IPS-20b (cell line): ENCODE measurements around the gene HTD2.

Experiments used
- H3K27ac ChIP-seq: one replicate; pipeline ENCODE4 v1.5.1; 2013; ENCODE audit warnings: low read length
- H3K27me3 ChIP-seq: 2 replicates; pipeline ENCODE4 v1.6.1; 2013; ENCODE audit warnings: mild to moderate bottlenecking, low read length, inconsistent platforms; ENCODE audit not compliant: insufficient read depth
- H3K36me3 ChIP-seq: 2 replicates; pipeline ENCODE4 v1.6.1; 2013; ENCODE audit warnings: low read depth, mild to moderate bottlenecking, inconsistent platforms, low read length, moderate library complexity; ENCODE audit not compliant: insufficient read depth
- H3K4me1 ChIP-seq: 2 replicates; pipeline ENCODE4 v1.6.1; 2013; ENCODE audit warnings: mild to moderate bottlenecking, control low read depth, inconsistent platforms, low read length, moderate library complexity; ENCODE audit not compliant: insufficient read depth
- H3K4me3 ChIP-seq: 2 replicates; pipeline ENCODE4 v1.5.1; 2013; ENCODE audit warnings: mild to moderate bottlenecking, low read length, inconsistent platforms
- H3K9ac ChIP-seq: 2 replicates; pipeline ENCODE4 v1.6.1; 2013; ENCODE audit warnings: low read depth, mild to moderate bottlenecking, inconsistent platforms, low read length, moderate library complexity
- H3K9me3 ChIP-seq: 2 replicates; pipeline ENCODE4 v1.6.1; 2013; ENCODE audit warnings: mild to moderate bottlenecking, low read depth, low read length, inconsistent platforms; ENCODE audit not compliant: insufficient read depth

HTD2 gene

DNA sequence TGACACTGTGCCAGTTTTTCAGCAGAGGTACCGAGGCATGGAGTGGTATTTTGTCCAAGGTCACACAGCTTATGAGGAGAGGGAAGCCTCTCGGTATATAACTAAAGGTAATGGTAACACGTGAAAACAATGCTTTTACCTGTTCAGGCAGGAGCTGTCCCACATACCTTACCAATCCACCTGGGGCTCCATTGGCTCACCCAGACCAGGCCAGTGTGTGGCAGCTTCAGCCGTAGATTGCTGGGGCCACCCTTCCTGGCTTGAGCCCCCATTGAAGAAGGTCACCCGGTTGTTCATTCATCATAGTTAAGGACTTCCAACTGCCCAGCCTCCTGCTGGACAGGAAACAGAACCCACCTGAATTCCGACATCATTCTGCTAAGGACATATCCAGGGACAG lies 9.5 kb upstream of the HTD2 start:
- H3K9ac ChIP-seq = no peak overlapping the region

DNA sequence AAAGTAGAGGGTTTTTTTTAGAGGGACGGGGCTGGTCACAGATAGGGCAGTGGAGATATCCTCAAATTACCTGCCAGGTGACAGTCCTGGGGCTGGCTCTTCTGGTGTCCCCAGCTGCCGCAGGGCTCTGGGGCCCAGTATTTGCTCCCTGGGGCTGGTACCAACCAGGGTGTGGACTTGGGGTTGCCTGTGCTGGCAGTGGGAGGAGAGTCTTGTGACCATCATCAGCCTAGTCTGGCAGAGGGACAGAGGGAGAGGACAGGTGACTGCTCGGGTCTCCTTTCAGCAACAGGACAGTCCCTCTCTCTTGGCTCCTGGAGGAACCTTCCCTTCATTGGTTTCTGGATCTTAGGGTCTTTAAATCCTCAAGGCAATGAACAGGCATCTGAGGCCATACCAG lies 8.1 kb upstream of the HTD2 start:
- Histone ChIP-seq H3K27ac (no peak overlapping the region), H3K36me3 (no peaks in the 10 kb centered on the region), H3K9me3 (no peaks in the 10 kb centered on the region), H3K4me1 (no peaks in the 10 kb centered on the region), H3K27me3 (peaks cover 17% of the 10 kb centered on the region), H3K9ac (no peak overlapping the region), H3K4me3 (no peak overlapping the region)

More for the DNA sequence above, 9.5 kb upstream of the HTD2 start:
- no peak overlapping the region for H3K4me3 ChIP-seq
- no peaks in the 10 kb centered on the region for H3K4me1 ChIP-seq
- no peak overlapping the region for H3K27ac ChIP-seq
- no peaks in the 10 kb centered on the region for H3K9me3 ChIP-seq
- no peaks in the 10 kb centered on the region for H3K36me3 ChIP-seq
- H3K27me3 ChIP-seq = peaks cover 8% of the 10 kb centered on the region

DNA sequence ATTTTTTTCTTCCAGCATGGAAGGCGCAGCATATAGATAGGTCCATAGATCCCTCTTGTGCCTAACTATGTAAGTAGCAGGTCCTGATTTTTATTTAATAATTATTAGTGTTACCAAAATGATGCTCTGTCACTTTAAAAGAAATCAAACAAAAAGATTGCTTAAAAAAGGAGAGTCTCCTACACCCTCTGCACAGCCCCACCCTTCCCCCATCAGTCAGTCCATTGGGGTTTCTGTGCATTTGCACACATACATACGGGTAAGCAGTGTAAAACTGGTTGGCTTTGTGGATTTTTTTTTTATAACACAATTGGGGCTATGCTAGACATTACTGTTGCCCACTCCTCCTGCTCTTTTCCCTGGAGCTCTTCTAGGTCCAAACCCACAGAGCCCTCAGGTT lies 7.2 kb upstream of the HTD2 start:
- Histone ChIP-seq H3K9ac (no peak overlapping the region), H3K4me3 (no peak overlapping the region), H3K36me3 (no peaks in the 10 kb centered on the region), H3K27me3 (peaks cover 17% of the 10 kb centered on the region), H3K4me1 (no peaks in the 10 kb centered on the region), H3K27ac (no peak overlapping the region), H3K9me3 (no peaks in the 10 kb centered on the region)

DNA sequence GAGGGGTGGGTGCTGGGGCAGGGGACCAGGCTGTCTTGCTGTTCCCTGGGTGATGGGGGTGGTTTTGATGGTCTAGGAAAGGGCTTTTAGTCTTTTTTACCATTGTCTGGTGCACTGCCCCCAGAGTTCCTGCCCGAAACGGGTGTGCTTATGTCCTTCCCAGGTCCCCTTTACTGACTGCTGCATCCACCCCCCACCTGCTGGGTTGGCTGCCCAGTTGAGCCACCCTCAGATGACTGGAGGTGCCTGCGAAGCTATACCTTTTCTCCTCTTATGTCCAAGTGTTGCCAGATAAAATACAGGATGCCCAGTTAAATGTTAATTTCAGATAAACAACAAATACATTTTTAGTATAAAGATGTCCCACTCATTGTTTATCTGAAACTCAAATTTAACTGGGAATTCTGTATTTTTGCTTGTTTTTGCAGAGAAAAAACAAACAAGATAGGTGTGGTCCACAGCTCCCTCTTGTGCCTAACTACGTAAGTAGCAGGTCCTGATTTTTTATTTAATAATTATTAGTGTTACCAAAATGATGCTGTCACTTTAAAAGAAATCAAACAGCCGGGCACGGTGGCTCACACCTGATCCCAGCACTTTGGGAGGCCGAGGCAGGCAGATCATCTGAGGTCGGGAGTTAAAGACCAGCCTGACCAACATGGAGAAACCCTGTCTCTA lies 6.3 kb upstream of the HTD2 start:
- no peaks in the 10 kb centered on the region for H3K9me3 ChIP-seq
- H3K36me3 ChIP-seq = no peaks in the 10 kb centered on the region
- H3K9ac ChIP-seq = no peak overlapping the region
- no peak overlapping the region for H3K4me3 ChIP-seq
- no peaks in the 10 kb centered on the region for H3K4me1 ChIP-seq
- H3K27ac ChIP-seq = no peak overlapping the region
- peaks cover 17% of the 10 kb centered on the region for H3K27me3 ChIP-seq

DNA sequence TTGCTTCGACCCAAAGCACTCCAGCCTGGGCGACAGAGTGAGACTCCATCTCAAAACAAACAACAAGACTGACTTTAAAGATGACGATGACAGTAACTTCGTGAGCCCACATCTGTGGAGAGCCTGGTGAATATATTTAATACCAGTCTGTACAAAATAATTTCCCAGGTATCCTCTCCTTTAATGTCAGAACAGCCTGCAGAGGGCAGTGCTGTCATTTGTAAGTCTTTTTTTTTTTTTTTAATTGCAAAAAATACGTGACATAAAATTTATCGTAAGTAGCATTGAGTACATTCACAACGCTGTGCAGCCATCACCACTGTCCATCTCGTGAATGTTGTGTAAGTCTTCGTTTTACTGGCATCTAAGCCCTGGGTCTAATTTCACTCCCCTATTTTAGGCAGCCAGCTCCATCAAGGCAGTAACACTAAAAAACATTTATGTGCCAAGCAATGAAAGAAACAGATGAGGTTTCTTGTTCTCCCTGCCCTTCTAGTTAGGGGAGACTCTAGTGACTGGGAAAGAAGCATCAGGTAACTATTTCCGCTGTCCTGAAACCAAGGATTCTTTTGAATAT lies 1.4 kb downstream of the HTD2 start:
- Histone ChIP-seq H3K4me3 (peak overlapping the region; percentile 98), H3K9ac (peak overlapping the region; percentile 96; the same call in 1 of the 2 replicates), H3K36me3 (peaks cover 46% of the 10 kb centered on the region), H3K4me1 (no peaks in the 10 kb centered on the region; the same call in 1 of the 2 replicates), H3K9me3 (no peaks in the 10 kb centered on the region), H3K27me3 (no peaks in the 10 kb centered on the region), H3K27ac (no peak overlapping the region)

DNA sequence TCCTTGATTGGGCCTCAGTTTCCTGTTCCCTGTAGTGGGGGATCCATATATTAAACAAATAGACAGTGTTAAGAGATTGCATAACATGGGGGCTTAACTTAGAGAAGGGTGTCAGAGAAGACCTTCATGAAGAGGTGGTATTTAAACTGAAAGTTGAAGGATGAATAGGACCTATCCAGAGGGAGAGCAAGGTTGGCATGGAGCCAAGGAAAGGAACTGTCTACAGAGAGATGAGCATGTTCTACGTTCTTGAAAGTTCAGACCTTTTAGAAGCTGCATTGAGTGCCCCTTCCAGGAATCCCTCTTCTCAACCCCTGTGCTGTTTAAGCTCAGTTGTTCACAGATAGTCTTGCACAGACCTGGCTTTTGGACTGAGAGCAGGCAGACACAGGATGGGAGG lies 2.4 kb downstream of the HTD2 start:
- H3K9me3 ChIP-seq = no peaks in the 10 kb centered on the region
- peaks cover 56% of the 10 kb centered on the region for H3K36me3 ChIP-seq
- H3K9ac ChIP-seq = no peak overlapping the region

DNA sequence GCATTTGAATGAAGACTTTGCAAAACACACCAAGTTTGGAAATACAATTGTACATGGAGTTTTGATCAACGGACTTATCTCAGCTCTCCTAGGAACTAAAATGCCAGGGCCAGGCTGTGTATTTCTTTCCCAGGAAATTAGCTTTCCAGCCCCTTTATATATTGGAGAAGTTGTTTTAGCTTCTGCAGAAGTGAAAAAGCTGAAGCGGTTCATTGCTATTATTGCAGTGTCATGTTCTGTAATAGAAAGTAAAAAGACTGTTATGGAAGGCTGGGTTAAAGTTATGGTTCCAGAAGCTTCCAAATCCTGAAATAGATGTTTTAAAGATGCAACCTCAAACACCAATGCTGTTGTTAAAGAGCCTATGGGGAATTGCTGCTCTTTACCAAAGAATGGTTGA lies 11.5 kb downstream of the HTD2 start:
- H3K9me3 ChIP-seq = no peaks in the 10 kb centered on the region
- H3K4me3 ChIP-seq = no peak overlapping the region
- H3K9ac ChIP-seq = no peak overlapping the region
- H3K27me3 ChIP-seq = no peaks in the 10 kb centered on the region
- H3K4me1 ChIP-seq = peaks cover 12% of the 10 kb centered on the region; the same call in 1 of the 2 replicates
- peaks cover 61% of the 10 kb centered on the region for H3K36me3 ChIP-seq
- no peak overlapping the region for H3K27ac ChIP-seq

More for the DNA sequence above, 2.4 kb downstream of the HTD2 start:
- Histone ChIP-seq H3K4me3 (no peak overlapping the region), H3K27ac (no peak overlapping the region), H3K27me3 (no peaks in the 10 kb centered on the region), H3K4me1 (no peaks in the 10 kb centered on the region; the same call in 1 of the 2 replicates)

DNA sequence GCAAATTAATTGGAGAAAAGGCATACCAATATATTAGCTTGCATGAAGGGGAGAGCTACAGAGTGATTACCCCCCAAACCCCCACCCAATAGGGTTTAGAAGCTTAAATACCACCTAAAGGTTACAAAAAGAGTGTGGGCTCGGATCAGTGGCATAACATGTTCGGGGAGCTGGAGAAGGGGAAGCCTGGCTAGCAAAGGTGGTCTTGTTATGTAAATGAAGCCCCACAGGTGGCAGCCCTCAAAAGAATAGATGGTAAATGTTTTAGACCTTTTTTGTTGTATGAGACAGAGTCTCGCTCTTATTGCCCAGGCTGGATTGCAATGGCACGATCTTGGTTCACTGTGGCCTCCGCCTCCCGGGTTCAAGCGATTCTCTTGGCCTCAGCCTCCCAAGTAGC lies 15.5 kb downstream of the HTD2 start:
- H3K27me3 ChIP-seq = no peaks in the 10 kb centered on the region
- peak overlapping the region; percentile 23; the same call in 1 of the 2 replicates for H3K4me3 ChIP-seq
- H3K9ac ChIP-seq = peak overlapping the region; percentile 7; the same call in 1 of the 2 replicates
- H3K27ac ChIP-seq = peak overlapping the region; percentile 59
- peaks cover 12% of the 10 kb centered on the region; the same call in 1 of the 2 replicates for H3K4me1 ChIP-seq
- peaks cover 25% of the 10 kb centered on the region for H3K36me3 ChIP-seq
- H3K9me3 ChIP-seq = no peaks in the 10 kb centered on the region

DNA sequence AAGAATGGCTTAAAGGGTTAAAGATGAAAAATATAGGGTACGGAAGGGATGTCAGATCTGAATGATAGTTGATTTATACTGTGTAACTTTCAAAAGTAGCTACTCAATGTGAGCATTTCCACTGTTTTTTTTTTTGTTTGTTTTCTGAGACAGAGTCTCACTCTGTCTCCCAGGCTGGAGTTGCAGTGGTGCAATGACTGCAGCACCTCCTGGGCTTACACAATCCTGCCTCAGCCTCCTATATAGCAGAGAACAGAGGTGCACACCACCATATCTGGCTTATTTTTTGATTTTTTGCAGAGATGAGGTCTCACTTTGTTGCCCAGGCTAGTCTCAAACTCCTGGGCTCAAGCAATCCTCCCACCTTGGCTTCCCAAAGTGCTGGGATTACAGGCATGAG lies 16.5 kb downstream of the HTD2 start:
- Histone ChIP-seq H3K9ac (no peak overlapping the region), H3K36me3 (peaks cover 15% of the 10 kb centered on the region), H3K27ac (peak overlapping the region; percentile 59), H3K27me3 (no peaks in the 10 kb centered on the region), H3K4me1 (peaks cover 12% of the 10 kb centered on the region; the same call in 1 of the 2 replicates), H3K4me3 (no peak overlapping the region), H3K9me3 (no peaks in the 10 kb centered on the region)

DNA sequence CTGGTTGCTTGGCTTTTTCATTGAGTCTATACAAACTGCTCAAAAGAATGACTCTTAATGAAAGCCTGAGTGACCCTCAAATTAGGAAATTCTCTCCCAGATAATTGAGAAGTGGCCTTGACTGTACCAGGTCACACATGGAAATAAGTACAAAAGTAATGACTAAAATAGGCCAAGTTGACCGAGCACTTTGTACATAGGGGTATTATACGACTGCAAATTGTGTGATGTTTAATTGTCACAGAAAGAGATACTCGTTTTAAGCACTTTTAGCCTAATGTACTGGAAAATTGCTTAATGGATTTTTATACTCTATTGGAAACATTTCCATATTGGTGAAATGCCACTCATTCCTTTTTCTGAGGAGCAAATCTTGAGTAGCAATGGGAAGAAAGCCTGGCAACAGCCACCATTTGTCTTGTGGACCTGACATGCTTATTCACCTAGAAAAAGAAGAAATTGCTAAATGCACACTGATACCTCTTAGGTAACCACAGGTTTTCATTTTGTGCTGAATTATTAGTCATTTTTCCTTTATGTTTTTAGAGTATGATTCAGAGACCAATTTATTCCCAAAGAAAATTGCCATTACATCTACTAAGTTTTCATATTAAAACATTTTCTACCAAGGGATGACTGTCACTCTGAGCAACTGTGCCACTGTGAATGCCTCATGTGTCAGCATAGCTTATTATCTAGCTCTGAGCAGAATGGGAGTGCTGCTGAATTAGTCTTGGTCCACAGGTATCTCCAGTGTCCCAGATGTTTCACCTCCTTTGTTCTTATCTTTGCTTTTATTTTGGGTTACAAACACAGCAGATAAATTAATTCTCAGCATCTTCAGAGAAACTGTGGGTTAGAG lies 17.4 kb downstream of the HTD2 start:
- Histone ChIP-seq H3K27ac (no peak overlapping the region), H3K4me3 (no peak overlapping the region), H3K9me3 (no peaks in the 10 kb centered on the region), H3K4me1 (peaks cover 12% of the 10 kb centered on the region; the same call in 1 of the 2 replicates), H3K36me3 (peaks cover 6% of the 10 kb centered on the region; the same call in 1 of the 2 replicates), H3K27me3 (no peaks in the 10 kb centered on the region), H3K9ac (no peak overlapping the region)

DNA sequence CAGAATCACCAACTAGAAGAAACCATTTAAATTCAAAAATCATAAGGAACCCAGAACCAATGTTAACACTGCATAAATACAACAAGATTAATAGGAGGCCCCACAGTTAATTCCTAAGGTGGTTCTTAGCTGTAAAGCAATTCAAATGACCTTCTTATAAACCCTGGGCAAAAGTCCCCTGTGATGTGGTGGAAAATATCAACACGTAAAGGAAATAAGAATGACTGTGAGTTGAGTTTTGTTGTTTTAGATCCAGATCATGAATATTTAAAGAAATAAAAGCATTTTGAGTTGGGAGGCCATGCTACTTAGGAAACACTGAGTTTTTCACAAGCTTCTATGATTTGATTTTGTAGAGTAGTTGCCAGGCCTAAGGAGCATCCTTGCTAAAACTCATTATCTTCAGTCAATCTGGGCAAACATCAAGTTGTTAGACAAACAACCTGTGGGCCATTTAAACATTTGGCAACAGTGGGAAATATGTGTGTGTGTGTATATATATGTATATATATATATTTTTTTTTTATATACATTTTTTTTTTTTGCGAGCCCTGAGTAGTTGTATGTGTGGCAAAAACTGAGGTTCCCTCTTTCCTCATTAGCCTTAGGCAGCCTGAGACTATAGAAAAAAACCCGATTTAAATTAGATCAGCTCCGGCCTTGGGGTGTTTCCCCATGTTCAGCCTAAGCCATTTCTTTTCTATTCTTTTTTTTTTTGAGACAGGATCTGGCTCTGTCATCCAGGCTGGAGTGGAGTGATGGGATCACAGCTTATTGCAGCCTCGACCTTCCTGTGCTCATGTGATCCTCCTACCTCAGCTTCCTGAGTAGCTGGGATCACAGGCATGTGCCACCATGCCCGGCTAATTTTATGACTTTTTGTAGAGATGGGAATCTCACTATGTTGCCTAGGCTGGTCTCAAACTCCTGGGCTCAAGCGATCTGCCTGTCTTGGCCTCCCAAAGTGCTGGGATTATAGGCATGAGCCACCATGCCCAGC lies 18.4 kb downstream of the HTD2 start:
- H3K9me3 ChIP-seq = no peaks in the 10 kb centered on the region
- H3K36me3 ChIP-seq = no peaks in the 10 kb centered on the region
- H3K4me1 ChIP-seq = peaks cover 12% of the 10 kb centered on the region; the same call in 1 of the 2 replicates
- no peaks in the 10 kb centered on the region for H3K27me3 ChIP-seq
- no peak overlapping the region for H3K27ac ChIP-seq
- H3K4me3 ChIP-seq = no peak overlapping the region
- H3K9ac ChIP-seq = no peak overlapping the region
